SK-MEL-5 (cell line): ENCODE results near the gene CADPS. TPM values are rescaled to one million over a fixed set of nuclear protein-coding genes. Genes with fewer than 3 reads are reported as not detected.

Experiments used
- DNase-seq: peaks from one replicate; pipeline ENCODE4 v3.0.0-alpha.2; 2016; ENCODE audit warnings: low read depth, low spot score
- in situ Hi-C: cut with HindIII; loops from 2 replicates; pipeline ENCODE4 v1.10.0; 2016; ENCODE audit warnings: low sequenced_read_pairs, high pct_unique_total_duplicates, low pct_unique_long_range_greater_than_20kb
- small RNA-seq, 2 experiments: library from RNA; depleted of rRNA; stranded (forward); fragments of <200 nt; gene quantifications; one replicate each; pipeline ENCODE3, GENCODE V24; 2014
- total RNA-seq: library from RNA; depleted of rRNA; stranded (reverse); fragments of >200 nt; shearing (Covaris generic); gene quantifications from 2 replicates; pipeline ENCODE4 v1.2.3, GENCODE V29; 2014

CADPS gene
- total RNA-seq, 1 experiment from 2014 or later, result not detected

GRCh38 chr3:62361824-62362223, 513.4 kb downstream of the CADPS start:
- in situ Hi-C loops, result no loop called here
- peak; percentile 22 for DNase-seq

- in situ Hi-C loops, result no loop called here
- no peak for DNase-seq
Measured at GRCh38 chr3:62361261-62361660, 514.0 kb downstream of the CADPS start.

GRCh38 chr3:62359531-62359930, 515.7 kb downstream of the CADPS start:
- DNase-seq, result no peak
- in situ Hi-C loops, result no loop called here

GRCh38 chr3:62356356-62356755, 518.9 kb downstream of the CADPS start:
- DNase-seq, result no peak

GRCh38 chr3:62355703-62356102, 519.5 kb downstream of the CADPS start:
- no peak for DNase-seq
- in situ Hi-C loops, result no loop called here

More at GRCh38 chr3:62356356-62356755, 518.9 kb downstream of the CADPS start:
- in situ Hi-C loops, result no loop called here

Small RNA genes within 50 kb of the gene (small RNA-seq; reads per million reads assigned to genes)
- gene RN7SL863P, result 0 reads per million in 2 experiments
- 0 reads per million in 2 experiments for gene RNU6-139P
